ENCODE data around the gene MYO16.

Gene MYO16

GRCh38 chr13:109246001-109246400 is 616.6 kb downstream of the MYO16 start (continued):
- no peak for TF ChIP-seq ZNF660 (tag by site-specific recombination; IDR thresholded peaks at IDR 0.05)

GRCh38 chr13:109249780-109250528 is 620.5 kb downstream of the MYO16 start:
- H3K9me3 ChIP-seq (ENCODE audit: control insufficient read depth, insufficient read depth, low read depth, low read length): no peaks in the 10 kb centered on the region
- no peaks in the 10 kb centered on the region for H3K36me3 ChIP-seq (ENCODE audit: control insufficient read depth in 2 of 2, insufficient read depth in 1 of 2, low read length in 2 of 2)
- CTCF ChIA-PET: no interaction called here
- TF ChIP-seq ZNF138 (tag by site-specific recombination; IDR thresholded peaks at IDR 0.05; ENCODE audit: borderline replicate concordance) (no peak), ZNF26 (tag by site-specific recombination; IDR thresholded peaks at IDR 0.05) (no peak)
- H3K4me3 ChIP-seq (ENCODE audit: low read depth, low read length): no peak overlapping the region
- H3K4me1 ChIP-seq (ENCODE audit: control insufficient read depth, insufficient read depth, low read length): no peaks in the 10 kb centered on the region
- POLR2A ChIA-PET: no interaction called here
- no peak overlapping the region for H3K27ac ChIP-seq (ENCODE audit: extremely low read depth, low read depth, low read length)

GRCh38 chr13:109251956-109252355 is 622.5 kb downstream of the MYO16 start:
- Histone ChIP-seq H3K4me1 (ENCODE audit: control insufficient read depth, insufficient read depth, low read length) (no peaks in the 10 kb centered on the region), H3K9me3 (ENCODE audit: control insufficient read depth, insufficient read depth, low read depth, low read length) (no peaks in the 10 kb centered on the region), H3K27ac (ENCODE audit: extremely low read depth, low read depth, low read length) (no peak overlapping the region), H3K4me3 (ENCODE audit: low read depth, low read length) (no peak overlapping the region), H3K36me3 (ENCODE audit: control insufficient read depth in 2 of 2, insufficient read depth in 1 of 2, low read length in 2 of 2) (no peaks in the 10 kb centered on the region)
- CTCF ChIA-PET: no interaction called here
- POLR2A ChIA-PET: no interaction called here
- TF ChIP-seq CTCF (tag by site-specific recombination; IDR thresholded peaks at IDR 0.05): no peak
- TF ChIP-seq GFI1B (tag by site-specific recombination; IDR thresholded peaks at IDR 0.05): no peak
- no peak for TF ChIP-seq ZNF76 (tag by site-specific recombination; IDR thresholded peaks at IDR 0.05; ENCODE audit: borderline replicate concordance, low read depth)
- TF ChIP-seq ZNF596 (tag by site-specific recombination; IDR thresholded peaks at IDR 0.05): no peak
- TF ChIP-seq ZNF311 (tag by site-specific recombination; IDR thresholded peaks at IDR 0.05; ENCODE audit: borderline replicate concordance): no peak
- TF ChIP-seq ZNF280C (tag by site-specific recombination; IDR thresholded peaks at IDR 0.05): no peak
- TF ChIP-seq ZNF174 (tag by site-specific recombination; IDR thresholded peaks at IDR 0.05): no peak
- no peak for TF ChIP-seq ZNF394 (tag by site-specific recombination; IDR thresholded peaks at IDR 0.05; ENCODE audit: borderline replicate concordance)
- no peak for TF ChIP-seq ZNF473 (tag by site-specific recombination; IDR thresholded peaks at IDR 0.05)

- Histone ChIP-seq H3K36me3 (ENCODE audit: control insufficient read depth in 2 of 2, insufficient read depth in 1 of 2, low read length in 2 of 2) (no peaks in the 10 kb centered on the region), H3K4me1 (ENCODE audit: control insufficient read depth, insufficient read depth, low read length) (no peaks in the 10 kb centered on the region), H3K4me3 (ENCODE audit: low read depth, low read length) (no peak overlapping the region), H3K27ac (ENCODE audit: extremely low read depth, low read depth, low read length) (no peak overlapping the region), H3K9me3 (ENCODE audit: control insufficient read depth, insufficient read depth, low read depth, low read length) (no peaks in the 10 kb centered on the region)
- ChIA-PET POLR2A (no interaction called here), CTCF (no interaction called here)
- TF ChIP-seq ZNF585B (tag by site-specific recombination; IDR thresholded peaks at IDR 0.05): no peak
- no peak for TF ChIP-seq ZNF23 (tag by site-specific recombination; IDR thresholded peaks at IDR 0.05; ENCODE audit: borderline replicate concordance)
- TF ChIP-seq ZNF2 (tag by site-specific recombination; IDR thresholded peaks at IDR 0.05): no peak
- TF ChIP-seq GLI4 (tag by site-specific recombination; IDR thresholded peaks at IDR 0.05): no peak
- no peak for TF ChIP-seq EGR2 (tag by site-specific recombination; IDR thresholded peaks at IDR 0.05; ENCODE audit: low read depth)
- no peak for TF ChIP-seq PRDM6 (tag by site-specific recombination; IDR thresholded peaks at IDR 0.05)
- TF ChIP-seq HIC1 (tag by site-specific recombination; IDR thresholded peaks at IDR 0.05): no peak
- TF ChIP-seq ZEB2 (tag by site-specific recombination; IDR thresholded peaks at IDR 0.05): no peak
These were observed 623.9 kb downstream of the MYO16 start for GRCh38 chr13:109253316-109253715.

Data from HEK293 (cell line).